Small intestine (tissue), 7 donors: ENCODE measurements around the gene MARVELD2. TPM values are rescaled to one million over a fixed set of nuclear protein-coding genes. Genes with fewer than 3 reads are reported as not detected.

Source experiments
- DNase-seq, 2 donors: peaks; one replicate each; pipeline versions ENCODE4 v3.0.0 to v3.0.0-alpha.2; 2013
- FAIRE-seq: peaks from 2 replicates; lab custom pipeline; 2012; peaks lifted over from hg19 to GRCh38; lab: Jason Lieb, UNC
- H3K27ac ChIP-seq, 3 donors: one replicate each; pipeline ENCODE4 v1.5.1; 2013; ENCODE audit warnings: low read length in 2 of 3, mild to moderate bottlenecking in 2 of 3, control low read depth in 1 of 3, inconsistent platforms in 1 of 3, low read depth in 1 of 3, moderate library complexity in 1 of 3
- H3K27me3 ChIP-seq, 3 donors: one replicate each; pipeline ENCODE4 v1.6.1; 2013; ENCODE audit warnings: low read length in 3 of 3, inconsistent platforms in 1 of 3; ENCODE audit not compliant: control insufficient read depth in 3 of 3, insufficient read depth in 3 of 3
- H3K36me3 ChIP-seq, 3 donors: one replicate each; pipeline ENCODE4 v1.6.1; 2013; ENCODE audit warnings: low read length in 3 of 3, inconsistent platforms in 1 of 3, low read depth in 1 of 3, mild to moderate bottlenecking in 1 of 3, moderate library complexity in 1 of 3; ENCODE audit not compliant: control insufficient read depth in 3 of 3, insufficient read depth in 2 of 3
- H3K4me1 ChIP-seq, 3 donors: one replicate each; pipeline ENCODE4 v1.6.1; 2013; ENCODE audit warnings: low read length in 2 of 3, inconsistent platforms in 1 of 3, low read depth in 1 of 3, mild to moderate bottlenecking in 1 of 3, moderate library complexity in 1 of 3; ENCODE audit not compliant: control insufficient read depth in 3 of 3, insufficient read depth in 2 of 3
- H3K4me3 ChIP-seq, 3 donors: one replicate each; pipeline ENCODE4 v1.5.1; 2013; ENCODE audit warnings: low read length in 3 of 3, control low read depth in 1 of 3, inconsistent platforms in 1 of 3, low read depth in 1 of 3, mild to moderate bottlenecking in 1 of 3, moderate library complexity in 1 of 3
- H3K9me3 ChIP-seq, 2 donors: one replicate each; pipeline ENCODE4 v1.6.1; 2013; ENCODE audit warnings: low read depth in 1 of 2, low read length in 1 of 2; ENCODE audit not compliant: control insufficient read depth in 2 of 2, insufficient read depth in 1 of 2
- WGBS, 3 donors: extraction: QIAGEN DNeasy Blood & Tissue Kit; methylation state at CpG; one replicate each; pipeline ENCODE4 v1.1.7; 2013; 5-methylcytosine and 5-hydroxymethylcytosine counted together
- polyA plus RNA-seq, 4 donors: library from polyadenylated mRNA; stranded (reverse) in 3 of 4; unstranded in 1 of 4; fragments of 200-250 nt in 3 of 4; fragments of 120-200 nt in 1 of 4; gene quantifications; one replicate each; pipeline versions ENCODE4 v1.2.1 to v1.2.3, GENCODE V29; 2013
- donor health status: healthy with polysubstance abuse.
- donor health status: control.
- donor health status: control.
- donor health status: Bipolar disorder and iron deficiency.
- donor health status: healthy.

MARVELD2 gene
- polyA plus RNA-seq, 4 donors: 6.2 to 52.2 (median 9.4) TPM

DNA sequence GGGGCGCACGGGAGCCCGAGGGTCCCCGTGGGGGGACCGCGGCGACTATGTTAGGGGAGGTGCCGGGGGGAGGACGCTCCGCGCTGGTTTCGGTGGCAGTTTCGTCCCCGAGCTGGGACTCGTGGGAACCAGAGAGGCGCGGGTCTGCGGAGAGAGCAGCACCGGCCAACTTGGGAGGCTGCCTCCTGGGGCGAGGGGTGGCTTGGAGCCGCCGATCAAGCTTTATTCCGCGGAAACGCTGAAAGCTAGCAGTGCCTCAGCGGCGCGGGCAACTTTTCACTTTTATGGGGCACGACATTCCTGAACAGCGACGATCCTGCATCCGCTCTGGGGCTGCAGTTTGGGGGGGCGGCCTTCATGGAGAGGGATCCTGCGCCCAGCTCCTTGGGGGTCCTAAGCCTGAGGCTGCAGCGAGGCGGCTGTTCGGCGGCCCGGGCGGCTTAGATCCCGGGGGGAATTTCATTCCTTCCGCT is 78.0 kb downstream of the MARVELD2 start:
- no peaks in the 10 kb centered on the region for H3K9me3 ChIP-seq
- FAIRE-seq (no peak), DNase-seq (no peak)
- H3K36me3 ChIP-seq: no peaks in the 10 kb centered on the region
- WGBS, 3 donors: 1% methylated on average over 37 to 42 of the region's 42 CpGs
- H3K27ac ChIP-seq: peak overlapping the region; percentile 89 to 98 (median 95)
- peaks cover 0 to 25% (median 2%) of the 10 kb centered on the region in 3 donors for H3K4me1 ChIP-seq
- H3K27me3 ChIP-seq: peaks cover 0 to 11% (median 2%) of the 10 kb centered on the region in 3 donors
- H3K4me3 ChIP-seq: peak overlapping the region; percentile 64 to 92 (median 79)

DNA sequence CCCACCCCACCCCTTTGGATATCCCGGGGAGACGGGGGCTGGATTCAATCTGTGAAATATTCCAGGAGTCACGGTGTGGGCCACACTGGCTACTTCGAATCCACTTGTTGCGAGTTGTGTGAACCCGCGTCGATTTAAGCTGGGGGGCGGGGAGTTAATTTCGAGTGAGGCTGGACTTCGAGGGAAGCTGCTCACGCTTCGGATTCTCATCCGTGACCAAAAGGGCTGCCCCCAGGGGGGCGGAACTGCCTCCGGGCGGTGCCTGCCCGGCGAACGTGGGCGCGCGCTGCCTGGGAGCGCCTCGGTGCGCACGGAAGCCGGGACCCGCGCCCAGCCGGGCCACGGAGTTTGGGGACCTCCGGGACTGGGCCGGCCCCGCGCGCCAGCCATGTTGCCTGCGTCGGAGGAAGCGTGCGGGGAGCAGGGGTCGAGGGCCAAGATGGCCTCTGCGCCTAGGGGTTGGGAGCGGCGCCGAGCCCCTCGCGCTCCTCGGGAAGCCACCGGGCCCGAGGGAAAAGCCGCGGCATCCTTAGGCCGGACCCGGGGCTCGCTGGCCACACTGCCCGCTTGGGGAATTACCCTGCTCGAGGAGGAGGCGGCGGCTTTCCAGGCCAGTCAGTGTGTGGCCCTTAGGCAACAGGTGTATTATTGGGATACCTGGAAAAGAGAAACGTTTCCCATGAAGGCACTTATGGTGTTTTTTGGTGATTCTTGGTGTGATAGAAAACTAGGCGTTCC is 78.6 kb downstream of the MARVELD2 start:
- 1 to 2% (median 1%) methylated on average over 43 to 62 of the region's 62 CpGs for WGBS, 3 donors
- Histone ChIP-seq H3K4me3 (peak overlapping the region; percentile 64 to 92 (median 79)), H3K4me1 (peaks cover 0 to 27% (median 2%) of the 10 kb centered on the region in 3 donors), H3K36me3 (peaks cover 0 to under 1% (median 0%) of the 10 kb centered on the region in 3 donors), H3K27me3 (peaks cover 0 to 11% (median 2%) of the 10 kb centered on the region in 3 donors), H3K9me3 (no peaks in the 10 kb centered on the region), H3K27ac (peak overlapping the region; percentile 89 to 98 (median 95))
- DNase-seq (peak; percentile 59 to 82), FAIRE-seq (no peak)

Other genes starting within 250 kb of the MARVELD2 start
- 10 to 100 TPM in 2 of 4 donors, 1 to 10 TPM in 2; 5.1 to 82.4 (median 26.2) TPM for gene CCNB1, start 248.0 kb upstream of the MARVELD2 start, polyA plus RNA-seq
- 10 to 100 TPM in 2 of 4 donors, 1 to 10 TPM in 2; 2.5 to 13.0 (median 8.0) TPM for gene CENPH, start 225.5 kb upstream of the MARVELD2 start, polyA plus RNA-seq
- gene CDK7, start 180.2 kb upstream of the MARVELD2 start, polyA plus RNA-seq: 10 to 100 TPM; 19.7 to 38.8 (median 22.1) TPM
- gene CCDC125, start 82.3 kb upstream of the MARVELD2 start, polyA plus RNA-seq: 10 to 100 TPM in 1 of 4 donors, 1 to 10 TPM in 3; 5.1 to 15.1 (median 8.0) TPM
- gene AK6, start 45.6 kb upstream of the MARVELD2 start, polyA plus RNA-seq: 10 to 100 TPM; 39.5 to 61.6 (median 52.3) TPM
- 10 to 100 TPM; 56.4 to 70.3 (median 64.2) TPM for gene TAF9, start 45.6 kb upstream of the MARVELD2 start, polyA plus RNA-seq
- 10 to 100 TPM; 12.6 to 26.5 (median 15.0) TPM for gene RAD17, start 45.3 kb upstream of the MARVELD2 start, polyA plus RNA-seq
- gene OCLN, start 77.7 kb downstream of the MARVELD2 start, polyA plus RNA-seq: 100 to 1,000 TPM in 1 of 4 donors, 10 to 100 TPM in 1, 1 to 10 TPM in 2; 7.8 to 134 (median 12.3) TPM
- 10 to 100 TPM in 3 of 4 donors, 1 to 10 TPM in 1; 5.7 to 61.2 (median 16.0) TPM for gene GTF2H2C, start 145.1 kb downstream of the MARVELD2 start, polyA plus RNA-seq